ENCODE data around the gene CREB3.

DNA sequence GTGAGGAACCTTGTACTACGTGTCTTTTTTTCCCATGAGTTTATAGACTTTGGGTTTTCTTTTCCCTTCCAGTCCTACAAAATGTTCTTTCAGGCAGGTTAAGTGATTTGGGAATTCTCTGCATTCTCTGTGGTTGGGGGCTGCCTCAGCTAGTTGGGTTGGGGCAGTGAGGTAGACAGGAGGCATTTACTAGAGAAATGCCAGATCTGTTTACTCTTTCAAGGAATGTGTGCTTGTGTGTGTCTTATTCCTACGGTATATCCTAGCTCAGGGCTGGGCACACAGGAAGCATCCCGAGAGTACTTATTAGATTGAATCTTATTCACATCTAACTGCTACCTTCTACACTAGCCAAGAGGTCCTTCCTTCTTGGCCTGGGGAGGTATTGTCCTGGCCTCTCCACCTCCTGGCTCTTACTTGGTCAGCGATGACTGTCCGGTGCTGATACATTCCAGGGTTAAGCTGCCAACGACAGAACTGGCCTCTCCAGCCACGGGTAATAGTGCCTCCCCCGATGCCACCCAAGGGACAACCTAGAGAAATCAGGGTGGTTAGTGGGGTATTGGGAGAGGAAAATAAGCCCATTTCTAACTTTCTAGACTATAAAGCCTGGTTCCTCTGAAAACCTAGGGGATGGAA, 11.5 kb downstream of the CREB3 start:
- TF ChIP-seq RAD21 (IDR thresholded peaks at IDR 0.05; ENCODE audit: low read depth) (no peak), CEBPB (IDR thresholded peaks at IDR 0.05) (no peak), CREB1 (IDR thresholded peaks at IDR 0.05; ENCODE audit: low read depth) (no peak), TEAD4 (IDR thresholded peaks at IDR 0.05) (no peak), TCF12 (IDR thresholded peaks at IDR 0.05; ENCODE audit: low read depth) (no peak), MAX (IDR thresholded peaks at IDR 0.05) (no peak), EGR1 (IDR thresholded peaks at IDR 0.05) (no peak), YY1 (IDR thresholded peaks at IDR 0.05; ENCODE audit: low read depth) (no peak), EP300 (IDR thresholded peaks at IDR 0.05; ENCODE audit: borderline replicate concordance) (no peak)

All from Ishikawa (cell line).